HG02763 (cell line): ENCODE data around the gene CDKAL1.
"Not testable (repeated sequence)": the region's sequence is repeated elsewhere in the genome, so short reads cannot be mapped to it uniquely, and the experiment has no call there.

Experiments used
- ATAC-seq: cut with Tn5 transposase; IDR thresholded peaks from one replicate; pipeline ENCODE4 v1.9.1; 2021; ENCODE audit warnings: mild to moderate bottlenecking, moderate library complexity; ENCODE audit not compliant: unreplicated experiment

The CDKAL1 gene

DNA sequence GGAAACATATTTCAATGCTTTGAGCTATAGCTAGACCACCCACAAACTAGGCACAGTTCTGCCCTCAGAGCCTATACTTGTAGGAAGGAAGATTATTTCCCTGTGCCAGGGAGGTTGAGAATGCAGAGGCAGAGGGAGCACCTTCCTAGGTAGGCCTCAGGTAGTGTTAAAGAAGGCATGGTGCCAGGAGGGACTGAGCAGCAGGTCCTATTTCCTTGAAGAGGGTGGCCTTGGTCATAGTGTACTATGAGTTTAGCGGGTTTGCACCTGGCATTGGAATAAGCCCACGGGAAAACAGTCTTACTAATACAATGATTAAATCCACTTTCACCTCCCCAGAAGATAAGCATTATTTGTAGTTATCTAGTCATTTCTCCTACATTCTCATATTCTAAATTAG lies 375.4 kb downstream of the CDKAL1 start:
- ATAC-seq, result no peak

DNA sequence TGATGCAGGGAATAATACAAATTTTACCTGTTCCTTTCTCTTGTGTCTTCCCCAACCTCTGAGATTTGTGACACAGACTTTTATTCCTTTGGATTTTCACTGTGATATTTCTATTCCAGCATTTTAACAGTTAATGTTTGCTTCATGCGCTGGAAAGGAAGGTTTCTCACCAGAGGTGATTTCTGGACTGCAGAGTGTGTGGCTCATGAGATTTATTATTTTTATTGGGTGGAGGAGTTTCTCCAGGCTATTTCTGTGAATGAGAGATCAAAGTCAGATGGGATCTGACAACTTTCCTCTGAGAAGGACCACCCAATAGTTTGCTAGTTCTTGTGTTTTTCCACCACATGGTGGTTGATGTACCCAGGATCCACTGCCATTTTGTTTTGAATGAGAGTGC lies 377.5 kb downstream of the CDKAL1 start:
- ATAC-seq, result no peak

DNA sequence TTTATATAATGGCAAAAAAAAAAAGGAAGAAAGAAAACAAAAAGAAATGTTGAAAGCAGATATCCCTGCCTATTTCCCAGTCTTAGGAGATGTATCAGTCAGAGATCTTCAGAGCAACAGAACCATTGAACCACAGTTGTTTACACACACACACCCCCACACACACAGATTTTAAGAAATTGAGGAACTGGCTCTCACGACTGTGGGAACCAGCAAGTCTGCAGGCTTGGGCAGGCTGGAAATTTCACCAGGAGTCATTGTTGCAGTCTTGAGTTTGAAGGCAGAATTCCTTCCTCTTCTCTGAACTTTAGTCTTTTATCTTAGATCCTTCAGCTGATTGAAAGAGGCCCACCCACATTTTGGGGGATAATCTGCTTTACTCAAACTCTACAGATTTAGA lies 380.9 kb downstream of the CDKAL1 start:
- no peak for ATAC-seq

DNA sequence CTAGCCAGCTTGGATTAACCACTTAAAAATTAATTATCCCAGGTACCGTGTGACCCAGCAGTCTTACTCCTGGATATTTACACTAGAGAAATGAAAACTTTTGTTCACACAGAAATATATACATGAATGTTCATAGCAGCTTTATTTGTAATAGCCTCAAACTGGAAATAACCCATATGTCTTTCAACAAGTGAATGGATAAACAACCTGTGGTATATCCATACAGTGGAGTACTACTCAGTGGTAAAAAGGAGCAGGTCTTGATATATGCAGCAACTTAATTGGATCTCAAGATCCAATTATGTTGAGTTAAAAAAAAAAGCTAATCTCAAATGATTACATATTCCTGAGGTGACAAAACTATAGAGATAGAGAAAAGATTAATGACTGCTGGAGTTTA lies 381.4 kb downstream of the CDKAL1 start:
- no peak for ATAC-seq

GRCh38 chr6:20916086-20916485 lies 381.8 kb downstream of the CDKAL1 start:
- no peak for ATAC-seq

DNA sequence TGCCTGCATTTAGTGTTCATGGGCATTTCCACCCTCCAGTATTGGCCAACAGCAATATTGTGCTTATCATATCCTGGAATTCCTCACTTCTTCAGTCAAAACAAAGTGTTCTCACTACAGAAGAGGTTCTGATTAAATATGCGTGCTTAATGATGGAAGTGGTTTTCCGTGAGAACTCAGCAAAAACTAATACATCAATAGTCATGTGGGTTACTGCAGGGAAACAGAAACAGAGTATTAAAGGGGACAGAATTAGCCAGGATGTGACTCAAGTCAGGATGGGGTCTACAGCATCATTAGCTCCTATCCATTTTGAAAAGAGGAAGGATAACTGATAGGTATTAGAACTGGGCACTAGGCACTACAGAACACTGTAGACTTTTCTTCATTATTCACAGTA lies 384.6 kb downstream of the CDKAL1 start:
- ATAC-seq, result no peak

- ATAC-seq, result peak; percentile 81
Observed at GRCh38 chr6:20919677-20920385, 385.6 kb downstream of the CDKAL1 start.

DNA sequence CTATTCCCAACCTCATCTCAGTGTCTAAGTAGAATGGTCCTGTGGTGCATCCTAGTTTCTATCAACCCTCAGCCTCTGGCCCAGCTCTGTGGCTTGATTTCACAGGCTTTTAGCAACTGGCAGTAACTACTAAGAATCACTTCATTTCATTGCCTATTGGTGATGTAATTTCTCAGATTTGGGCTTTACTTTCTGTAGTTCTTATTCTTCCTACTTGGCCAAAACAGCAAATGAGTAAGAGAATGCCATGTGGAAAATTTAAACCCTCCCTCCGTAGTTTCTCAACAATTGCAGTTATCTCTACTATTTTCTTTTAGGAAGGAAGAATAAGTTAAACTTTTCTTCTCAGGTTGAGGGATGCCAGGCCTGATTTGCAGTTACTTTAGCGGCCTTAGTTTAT lies 387.3 kb downstream of the CDKAL1 start:
- ATAC-seq, result no peak

DNA sequence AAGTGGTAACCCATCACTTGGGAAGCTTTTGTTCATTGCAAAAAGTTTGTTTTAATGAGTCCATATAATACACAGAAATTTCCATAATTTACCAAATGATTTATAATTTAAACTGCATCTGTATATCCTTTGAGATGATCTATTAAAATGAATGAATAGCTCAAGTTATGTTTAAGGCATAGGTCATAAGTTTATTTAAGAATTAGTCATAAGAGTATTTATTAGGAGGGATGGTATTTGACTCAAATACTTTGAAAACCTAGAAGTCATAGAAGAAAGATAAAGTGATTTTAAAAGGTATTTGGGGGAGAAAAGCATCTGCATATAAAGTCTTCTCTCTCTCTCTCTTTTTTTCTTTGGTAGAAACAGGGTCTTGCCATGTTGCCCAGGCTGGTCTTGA lies 388.5 kb downstream of the CDKAL1 start:
- no peak for ATAC-seq

DNA sequence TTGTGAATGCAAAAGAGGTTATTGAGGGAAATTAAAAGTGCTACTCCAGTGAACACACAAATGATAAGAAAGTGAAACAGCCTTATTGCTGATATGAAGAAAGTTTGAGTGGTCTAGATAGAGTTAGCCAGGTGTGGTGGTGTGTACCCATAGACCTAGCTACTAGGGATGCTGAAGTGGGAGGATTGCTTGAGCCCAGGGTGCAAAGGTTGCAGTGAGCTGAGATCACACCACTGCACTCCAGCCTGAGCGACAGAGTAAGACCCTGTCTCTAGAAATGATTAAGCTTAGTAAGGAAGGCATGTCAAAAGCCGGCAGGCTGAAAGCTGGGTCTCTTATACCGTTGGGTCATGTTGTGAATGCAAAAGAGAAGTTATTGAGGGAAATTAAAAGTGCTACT lies 389.8 kb downstream of the CDKAL1 start:
- not testable (repeated sequence) for ATAC-seq

DNA sequence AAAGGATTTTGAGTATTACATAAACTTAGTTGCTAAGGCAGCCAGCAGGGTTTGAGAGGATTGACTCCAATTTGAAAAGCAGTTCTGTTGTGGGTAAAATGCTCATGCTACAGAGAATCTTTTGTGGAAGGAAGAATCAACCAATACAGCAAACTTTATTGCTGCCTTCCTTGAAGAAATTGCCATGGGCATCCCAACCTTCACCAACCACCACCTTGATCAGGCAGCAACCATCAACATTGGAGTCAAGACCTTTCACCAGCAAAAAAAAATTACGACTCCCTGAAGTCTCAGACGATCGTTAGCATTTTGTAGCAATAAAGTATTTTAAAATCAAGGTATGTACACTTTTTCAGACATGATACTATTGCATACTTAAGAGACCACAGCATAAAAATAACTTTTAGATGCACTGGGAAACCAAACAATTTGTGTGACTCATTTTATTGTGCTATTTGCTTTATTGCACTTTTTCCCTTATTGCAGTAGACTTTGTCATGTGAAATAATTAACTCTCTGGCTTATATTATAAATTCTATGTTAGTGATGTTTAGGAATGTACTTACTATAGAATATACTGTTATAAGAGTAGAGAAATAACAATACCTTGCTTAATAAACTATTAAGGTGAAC lies 390.8 kb downstream of the CDKAL1 start:
- ATAC-seq, result no peak

- ATAC-seq, result no peak
Observed at GRCh38 chr6:20927130-20927860, 393.0 kb downstream of the CDKAL1 start.

DNA sequence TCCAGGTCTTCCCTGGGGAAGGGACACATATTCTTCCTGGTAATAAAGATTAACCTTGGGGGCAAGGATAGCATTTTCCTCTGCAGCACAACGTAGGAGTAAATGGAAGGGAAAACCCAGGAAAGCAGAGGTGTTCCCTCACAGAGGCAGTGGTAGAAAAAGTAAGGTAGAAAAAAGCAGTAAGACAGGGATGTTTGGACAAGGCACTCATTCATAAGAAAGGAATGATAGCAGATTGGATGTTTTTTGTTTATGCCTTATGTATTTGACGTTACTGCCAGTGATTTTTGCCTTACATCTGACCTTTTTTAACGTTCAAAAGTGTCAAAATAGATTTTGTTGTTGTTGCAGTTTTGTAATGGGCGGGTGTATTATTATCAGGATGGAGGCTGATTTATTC lies 395.0 kb downstream of the CDKAL1 start:
- ATAC-seq, result no peak

- no peak for ATAC-seq
Observed at GRCh38 chr6:20931093-20931492, 396.8 kb downstream of the CDKAL1 start.

DNA sequence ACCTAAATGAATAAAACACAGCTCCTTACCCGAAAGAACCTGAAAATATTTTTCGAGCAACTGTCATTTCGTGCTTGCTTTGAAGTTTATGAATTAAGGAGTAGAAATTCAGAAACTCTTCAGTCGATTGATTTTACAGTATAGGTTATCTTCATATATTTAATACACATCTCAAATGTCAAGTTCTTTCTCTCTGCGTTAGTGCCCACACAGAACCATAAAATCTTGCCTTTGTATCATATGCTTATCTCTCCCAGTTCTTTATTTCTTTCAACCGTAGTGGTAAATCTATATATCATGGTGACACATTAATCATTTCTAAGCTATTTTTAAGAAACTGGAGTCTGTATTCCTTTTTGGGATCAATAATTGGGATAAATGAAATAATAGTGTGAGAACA lies 397.5 kb downstream of the CDKAL1 start:
- no peak for ATAC-seq

DNA sequence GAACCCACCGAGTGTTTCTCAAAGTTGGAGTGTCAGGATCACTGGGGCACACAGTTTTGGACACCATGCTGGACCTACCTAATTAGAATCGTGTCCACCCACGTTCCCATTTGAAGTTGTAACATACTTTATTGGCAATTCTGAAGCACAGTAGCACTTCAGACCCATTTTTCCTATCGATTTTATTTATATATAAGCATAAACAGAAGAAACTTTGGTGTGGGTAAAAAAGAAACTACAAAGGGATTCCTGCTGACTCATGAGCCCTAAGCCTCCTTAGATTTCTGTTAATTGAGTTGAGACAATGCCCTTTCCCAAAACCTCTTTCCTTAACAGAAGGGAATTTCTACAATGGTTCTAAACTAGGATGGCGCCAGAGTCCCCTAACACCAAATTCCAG lies 398.0 kb downstream of the CDKAL1 start:
- no peak for ATAC-seq

GRCh38 chr6:20933057-20933788 lies 399.0 kb downstream of the CDKAL1 start:
- no peak for ATAC-seq

- no peak for ATAC-seq
Observed at GRCh38 chr6:20936949-20937348, 402.7 kb downstream of the CDKAL1 start.

- ATAC-seq, result no peak
Observed at GRCh38 chr6:20939161-20939775, 405.0 kb downstream of the CDKAL1 start.

DNA sequence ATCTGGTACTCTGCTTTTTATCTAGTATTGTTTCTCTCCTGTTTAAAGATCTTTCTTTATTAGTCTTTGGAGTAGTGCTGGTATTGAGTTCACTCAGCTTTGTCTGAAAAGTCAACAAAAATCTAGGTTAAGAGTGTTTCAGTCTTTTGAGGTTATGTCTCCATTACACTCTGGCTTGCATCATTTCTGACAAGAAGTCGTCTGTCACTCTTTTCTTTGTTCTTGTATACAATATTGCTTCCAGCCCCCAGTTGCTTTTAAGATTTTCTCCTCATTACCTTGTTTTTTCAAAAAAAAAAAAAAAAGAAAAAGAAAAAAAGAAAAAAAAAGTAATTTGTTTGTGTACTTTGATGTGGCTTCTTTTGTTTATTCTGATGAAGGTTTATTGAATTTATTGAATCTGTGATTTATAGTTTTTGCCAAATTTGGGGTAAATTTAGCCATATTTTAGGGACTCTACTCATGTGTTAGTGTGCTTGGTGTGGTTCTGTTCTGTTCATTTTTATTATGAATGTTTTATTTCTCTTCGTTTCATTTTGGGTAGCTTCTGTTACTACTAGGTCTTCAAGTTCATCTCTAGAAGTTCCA lies 408.9 kb downstream of the CDKAL1 start:
- ATAC-seq, result no peak

DNA sequence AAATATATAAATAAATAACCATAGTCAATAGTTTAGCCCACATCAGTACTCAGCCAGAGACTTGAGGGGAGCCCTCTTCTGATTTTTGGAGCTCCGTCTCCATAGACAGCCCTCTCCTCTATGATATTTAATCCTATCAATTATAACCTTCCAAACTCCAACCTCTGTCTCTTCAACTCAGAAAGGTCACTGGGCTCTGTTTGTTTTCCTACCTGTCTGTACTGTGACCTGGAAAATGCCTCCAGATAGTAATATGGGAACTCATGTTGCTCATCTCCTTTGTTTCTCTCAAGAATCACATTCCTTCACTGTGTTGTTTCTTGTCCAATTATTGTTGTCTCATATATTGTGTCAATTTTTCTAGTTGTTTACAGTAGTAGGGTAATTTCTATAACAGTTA lies 409.7 kb downstream of the CDKAL1 start:
- no peak for ATAC-seq
